ENCODE measurements around the gene PEA15. TPM values are rescaled to one million over a fixed set of nuclear protein-coding genes. Genes with fewer than 3 reads are reported as not detected.

PEA15 gene
- total and polyA plus RNA-seq, 7 donors: 51.2 to 232 (median 95.9) TPM

GRCh38 chr1:160194737-160195059, 10.5 kb upstream of the PEA15 start:
- Histone ChIP-seq H3K4me1 (peaks cover 27% of the 10 kb centered on the region), H3K9me3 (no peaks in the 10 kb centered on the region), H3K27ac (no peak overlapping the region), H3K27me3 (ENCODE audit: insufficient read depth in 3 of 3, low read length in 2 of 3) (no peaks in the 10 kb centered on the region), H3K4me3 (no peak overlapping the region), H3K36me3 (ENCODE audit: insufficient read depth in 1 of 2, low read depth in 1 of 2) (peaks cover 0 to 54% of the 10 kb centered on the region in 2 donors)
- intact Hi-C loops (cut with DNase I): loop anchor here (5.0 kb wide), 2 partner anchors 48 to 77 kb away; partner anchors contain the start of gene ATP1A2 (in 1 of the 2)
- TF ChIP-seq CTCF (IDR thresholded peaks at IDR 0.05): no peak
- DNase-seq (no peak), ATAC-seq (no peak)
- 64 to 70% (median 69%) methylated on average over 2 of the region's 2 CpGs for WGBS, 3 donors

GRCh38 chr1:160196143-160196542, 9.0 kb upstream of the PEA15 start:
- 73 to 82% (median 74%) methylated on average over 4 of the region's 4 CpGs for WGBS, 3 donors
- H3K36me3 ChIP-seq (ENCODE audit: insufficient read depth in 1 of 2, low read depth in 1 of 2): peaks cover 0 to 68% of the 10 kb centered on the region in 2 donors
- peak overlapping the region; percentile 55 for H3K27ac ChIP-seq
- H3K4me3 ChIP-seq: no peak overlapping the region
- ATAC-seq: no peak
- no peak for TF ChIP-seq CTCF (IDR thresholded peaks at IDR 0.05)
- H3K27me3 ChIP-seq (ENCODE audit: insufficient read depth in 3 of 3, low read length in 2 of 3): no peaks in the 10 kb centered on the region
- no peaks in the 10 kb centered on the region for H3K9me3 ChIP-seq
- DNase-seq: no peak
- peaks cover 24% of the 10 kb centered on the region for H3K4me1 ChIP-seq
- intact Hi-C loops (cut with DNase I): loop anchor here in 1 of 2 donors (5.0 kb wide), 1 partner anchor 46 kb away; no protein-coding TSS in a partner anchor

- no peaks in the 10 kb centered on the region for H3K27me3 ChIP-seq (ENCODE audit: insufficient read depth in 3 of 3, low read length in 2 of 3)
- no peaks in the 10 kb centered on the region for H3K9me3 ChIP-seq
- no peak overlapping the region for H3K4me3 ChIP-seq
- WGBS, 3 donors: 39 to 62% (median 55%) methylated on average over 4 of the region's 4 CpGs
- no peak for ATAC-seq
- H3K36me3 ChIP-seq (ENCODE audit: insufficient read depth in 1 of 2, low read depth in 1 of 2): peaks cover 0 to 79% of the 10 kb centered on the region in 2 donors
- no peak for TF ChIP-seq CTCF (IDR thresholded peaks at IDR 0.05)
- peaks cover 24% of the 10 kb centered on the region for H3K4me1 ChIP-seq
- DNase-seq: no peak
- intact Hi-C loops (cut with DNase I): loop anchor here in 1 of 2 donors (5.0 kb wide), 1 partner anchor 45 kb away; no protein-coding TSS in a partner anchor
- H3K27ac ChIP-seq: peak overlapping the region; percentile 50
Observed at GRCh38 chr1:160197231-160197630, 8.0 kb upstream of the PEA15 start.

- peaks cover 0 to 72% of the 10 kb centered on the region in 2 donors for H3K36me3 ChIP-seq (ENCODE audit: insufficient read depth in 1 of 2, low read depth in 1 of 2)
- no peak for ATAC-seq
- H3K27me3 ChIP-seq (ENCODE audit: insufficient read depth in 3 of 3, low read length in 2 of 3): no peaks in the 10 kb centered on the region
- H3K4me1 ChIP-seq: peaks cover 33% of the 10 kb centered on the region
- no peak for DNase-seq
- intact Hi-C loops (cut with DNase I): no loop called here
- peak overlapping the region; percentile 39 for H3K27ac ChIP-seq
- H3K9me3 ChIP-seq: no peaks in the 10 kb centered on the region
- no peak overlapping the region for H3K4me3 ChIP-seq
- WGBS, 3 donors: 85 to 89% (median 86%) methylated on average over 4 of the region's 4 CpGs
- no peak for TF ChIP-seq CTCF (IDR thresholded peaks at IDR 0.05)
Observed at GRCh38 chr1:160200786-160201185, 4.4 kb upstream of the PEA15 start.
